ENCODE data around the gene ITFG1. TPM values are rescaled to one million over a fixed set of nuclear protein-coding genes. Genes with fewer than 3 reads are reported as not detected.

The ITFG1 gene
- total RNA-seq, result 32.5 and 77.7 TPM in 2 replicates

GRCh38 chr16:47460711-47461597 lies at the start of gene ITFG1, which contains the start of gene PHKB:
Gene ITFG1, minus strand, starts transcription at chr16:47461063. Its CDS starts 18 bp downstream, at chr16:47461045.
Gene PHKB, plus strand, starts transcription at chr16:47461331. Its CDS starts 20 bp downstream, at chr16:47461351.

DNA sequence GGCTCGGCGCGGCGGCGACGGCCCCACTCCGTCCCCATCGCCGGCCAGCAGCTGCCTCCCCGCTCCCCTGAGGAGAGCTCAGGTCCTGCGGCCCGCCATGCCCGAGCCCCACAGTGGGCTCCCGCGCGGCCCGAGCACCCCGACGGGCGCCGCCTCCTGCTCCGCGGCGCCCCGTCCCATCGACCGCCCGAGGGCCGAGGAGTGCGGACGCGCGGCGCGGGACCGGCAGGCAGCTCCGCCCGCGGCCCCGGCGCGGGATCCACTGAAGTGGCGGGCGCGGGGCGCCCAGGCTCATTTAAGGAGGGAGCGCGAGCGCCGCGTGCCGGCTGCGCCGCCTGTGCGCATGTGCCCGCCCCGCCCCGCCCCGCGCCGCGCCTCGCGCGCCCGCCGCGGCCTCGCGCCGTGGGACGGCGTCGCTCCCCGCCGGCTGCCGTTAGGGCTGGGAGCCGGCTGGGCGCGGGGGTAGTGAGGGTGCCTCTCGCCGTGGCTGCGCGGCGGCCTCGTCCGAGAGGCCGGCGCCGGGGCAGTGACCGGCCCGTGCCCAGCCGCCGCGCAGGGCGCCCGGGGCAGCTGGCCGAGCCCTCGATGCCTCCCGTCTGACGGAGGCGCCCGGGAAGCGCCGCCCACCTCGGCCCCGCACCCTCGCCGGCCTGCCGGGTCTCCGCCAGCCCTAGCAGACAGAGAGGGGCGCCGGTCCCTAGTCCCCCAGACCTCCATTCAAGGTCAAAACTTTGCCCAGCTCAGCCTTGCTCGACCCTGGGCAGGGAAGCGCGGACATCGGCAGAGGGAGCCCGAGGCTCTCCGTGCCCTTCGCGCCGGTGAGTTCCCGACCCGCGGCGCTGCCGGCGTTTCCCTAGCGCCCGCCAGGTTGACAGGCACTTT lies 316.9 kb downstream of the ITFG1 start, which contains the start of gene NETO2:
TSS of gene NETO2 (minus strand) at position 269 of the 882 bp plus-strand sequence. CDS start 333 bp downstream, outside the sequence.

Other genes starting within 250 kb of the ITFG1 start
- 46.9 and 133 TPM in 2 replicates for gene PHKB, start 268 bp upstream of the ITFG1 start, total RNA-seq